ENCODE data around the gene NEURL3. TPM values are rescaled to one million over a fixed set of nuclear protein-coding genes. Genes with fewer than 3 reads are reported as not detected.
"Not testable (repeated sequence)": the region's sequence is repeated elsewhere in the genome, so short reads cannot be mapped to it uniquely, and the experiment has no call there.

The NEURL3 gene, protein sequence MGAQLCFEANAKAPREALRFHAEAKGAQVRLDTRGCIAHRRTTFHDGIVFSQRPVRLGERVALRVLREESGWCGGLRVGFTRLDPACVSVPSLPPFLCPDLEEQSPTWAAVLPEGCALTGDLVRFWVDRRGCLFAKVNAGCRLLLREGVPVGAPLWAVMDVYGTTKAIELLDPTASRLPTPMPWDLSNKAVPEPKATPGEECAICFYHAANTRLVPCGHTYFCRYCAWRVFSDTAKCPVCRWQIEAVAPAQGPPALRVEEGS
- 1 to 10 TPM in 1 of 2 donors, under 1 TPM in 1; 0.14 to 2.2 TPM for total RNA-seq

DNA sequence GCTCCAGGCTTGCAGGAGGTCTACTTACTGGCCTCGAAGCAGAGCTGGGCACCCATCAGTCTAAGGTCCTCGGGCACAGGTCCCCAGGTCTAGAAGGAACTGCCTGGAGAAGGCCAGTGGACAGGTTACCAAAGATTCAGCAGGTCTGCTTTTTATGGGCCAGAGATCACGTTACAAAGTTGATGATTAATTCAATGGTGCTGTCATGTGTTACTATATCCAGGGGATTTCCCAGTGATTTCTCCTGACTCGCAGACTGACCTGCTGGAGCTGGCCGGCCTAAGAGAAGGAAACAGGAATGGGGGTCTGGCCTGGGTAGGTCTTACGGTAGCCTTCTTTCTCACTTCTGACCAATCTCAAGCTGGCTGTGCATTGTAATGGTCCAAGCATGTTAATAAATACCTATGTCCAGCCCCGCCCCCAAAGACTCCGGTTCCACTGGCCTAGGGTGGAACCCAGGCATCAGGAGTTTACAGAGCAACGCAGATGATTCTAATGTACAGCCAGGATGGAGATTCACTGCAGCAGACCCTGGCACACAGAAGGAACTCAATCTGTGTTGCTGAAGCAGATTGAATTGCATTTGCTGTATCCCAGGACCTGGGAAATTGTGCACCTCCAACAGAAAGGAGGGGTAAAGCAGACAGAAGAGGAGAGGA lies at the start of gene NEURL3:
NEURL3 (minus strand) TSS at position 127 of the 659 bp plus-strand sequence; CDS start at position 56, 71 bp downstream.
- DNase-seq (ENCODE audit: low spot score in 2 of 2) (no peak), ATAC-seq (no peak)
- peak within 1 kb of the TSS in 1 of 2 donors; percentile 9 for H3K27ac Mint-ChIP-seq
- no peaks in the 10 kb centered on the region for H3K9me3 Mint-ChIP-seq
- no peaks in the 10 kb centered on the region for H3K36me3 Mint-ChIP-seq

DNA sequence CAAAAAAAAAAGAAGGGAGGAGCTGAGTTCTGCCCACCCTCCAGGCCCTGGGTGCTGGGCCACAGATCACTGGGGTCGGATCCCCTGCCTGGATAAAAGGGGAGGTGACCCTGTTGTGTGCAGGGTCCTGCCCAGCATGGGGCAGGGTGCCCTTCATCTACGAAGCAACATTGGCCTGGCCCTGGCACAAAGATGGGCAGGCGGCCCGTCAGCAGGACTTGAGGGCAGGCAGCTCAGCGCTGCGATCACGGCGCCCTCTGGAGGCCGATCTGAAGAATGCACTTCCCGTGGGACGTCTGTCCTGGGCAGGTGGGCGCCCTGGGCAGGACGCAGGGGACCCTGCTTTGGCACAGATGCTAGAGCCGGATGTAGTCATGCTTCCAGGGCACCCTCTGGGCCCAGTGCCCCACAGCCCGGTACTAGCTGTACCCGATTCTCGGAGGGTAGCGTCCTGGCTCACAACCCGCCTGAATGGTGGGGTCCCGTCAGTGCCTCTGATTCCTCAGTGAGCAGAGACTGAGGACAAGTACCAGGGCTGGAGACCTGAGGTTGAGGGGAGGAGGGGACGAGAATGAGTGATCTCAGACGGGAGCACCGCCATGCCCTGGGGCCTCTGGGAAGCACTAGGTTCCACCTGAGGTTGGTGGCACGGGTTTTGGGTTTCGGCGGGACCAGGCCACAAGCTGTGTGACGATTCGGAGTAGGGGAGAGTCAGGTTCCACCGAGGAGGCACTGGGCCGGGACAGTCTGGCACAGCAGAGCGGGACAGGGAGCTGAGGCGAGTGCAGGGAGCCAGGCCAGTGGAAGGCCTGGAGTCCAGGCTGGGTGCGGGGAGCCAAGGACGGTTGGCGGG lies 49.4 kb upstream of the NEURL3 start:
- H3K27ac Mint-ChIP-seq, result peak overlapping the region; percentile 90 to 98

DNA sequence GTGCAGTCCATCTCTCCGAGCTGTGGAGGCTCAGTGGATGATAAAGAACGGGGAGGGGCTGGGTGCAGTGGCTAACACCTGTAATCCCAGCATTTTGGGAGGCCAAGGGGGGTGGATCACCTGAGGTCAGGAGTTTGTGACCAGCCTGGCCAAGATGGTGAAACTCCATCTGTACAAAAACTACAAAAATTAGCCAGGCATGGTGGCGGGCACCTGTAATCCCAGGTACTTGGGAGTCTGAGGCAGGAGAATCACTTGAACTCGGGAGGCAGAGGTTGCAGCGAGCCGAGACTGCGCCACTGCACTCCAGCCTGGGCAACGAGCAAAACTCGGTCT lies 48.8 kb upstream of the NEURL3 start:
- not testable (repeated sequence) for ATAC-seq; H3K36me3 Mint-ChIP-seq; DNase-seq (ENCODE audit: low spot score in 2 of 2); H3K9me3 Mint-ChIP-seq
- peak overlapping the region; percentile 90 to 94 for H3K27ac Mint-ChIP-seq

More for the DNA sequence above, 49.4 kb upstream of the NEURL3 start:
- DNase-seq (ENCODE audit: low spot score in 2 of 2) (peak; percentile 66 to 80), ATAC-seq (peak; percentile 20 to 46)
- Mint-ChIP-seq H3K9me3 (peaks cover 0 to 5% of the 10 kb centered on the region in 2 donors), H3K36me3 (peaks cover 0 to 5% of the 10 kb centered on the region in 2 donors)

DNA sequence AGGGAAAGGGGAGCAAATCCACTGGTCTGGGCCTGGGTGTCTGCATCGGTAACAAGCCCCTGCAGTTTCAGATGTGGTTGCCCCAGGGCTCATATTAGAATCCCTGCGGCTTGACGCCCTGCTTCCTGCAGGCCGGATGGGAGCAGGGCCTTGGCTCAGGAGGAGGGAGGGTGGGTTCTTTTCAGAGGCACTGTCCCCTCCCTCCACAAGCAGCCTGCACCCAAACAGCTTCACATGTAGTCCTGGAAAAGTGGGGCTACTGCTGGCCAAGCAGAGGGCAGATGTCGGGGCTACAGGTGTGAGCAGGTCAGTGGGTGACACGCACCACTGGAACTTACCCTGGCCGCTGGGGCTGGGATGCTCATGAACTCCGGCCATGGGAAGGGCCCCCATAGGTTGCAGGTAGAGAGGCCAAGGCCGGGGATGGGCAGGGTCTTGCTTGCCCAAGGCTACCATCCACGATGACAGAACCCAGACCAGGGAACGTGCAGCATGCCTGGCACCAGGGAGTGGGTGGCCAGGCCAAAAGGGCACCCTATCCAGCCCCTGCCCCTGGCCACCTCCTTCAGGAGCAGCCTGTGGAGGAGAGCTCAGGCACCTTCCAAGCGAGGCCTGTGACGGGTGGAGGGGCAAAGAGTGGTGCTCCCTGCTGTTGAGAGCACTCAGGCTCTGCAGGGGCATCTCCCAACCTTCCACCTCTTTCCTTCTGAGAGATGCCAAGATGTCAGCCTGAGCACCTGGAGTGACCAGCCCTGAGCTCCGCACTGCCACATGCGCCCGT lies 48.2 kb upstream of the NEURL3 start:
- ATAC-seq, result no peak
- H3K27ac Mint-ChIP-seq, result peak overlapping the region; percentile 90 to 94
- peaks cover 0 to 5% of the 10 kb centered on the region in 2 donors for H3K9me3 Mint-ChIP-seq
- peak in 1 of 2 donors; percentile 42 for DNase-seq (ENCODE audit: low spot score in 2 of 2)
- H3K36me3 Mint-ChIP-seq, result peaks cover 0 to 5% of the 10 kb centered on the region in 2 donors

DNA sequence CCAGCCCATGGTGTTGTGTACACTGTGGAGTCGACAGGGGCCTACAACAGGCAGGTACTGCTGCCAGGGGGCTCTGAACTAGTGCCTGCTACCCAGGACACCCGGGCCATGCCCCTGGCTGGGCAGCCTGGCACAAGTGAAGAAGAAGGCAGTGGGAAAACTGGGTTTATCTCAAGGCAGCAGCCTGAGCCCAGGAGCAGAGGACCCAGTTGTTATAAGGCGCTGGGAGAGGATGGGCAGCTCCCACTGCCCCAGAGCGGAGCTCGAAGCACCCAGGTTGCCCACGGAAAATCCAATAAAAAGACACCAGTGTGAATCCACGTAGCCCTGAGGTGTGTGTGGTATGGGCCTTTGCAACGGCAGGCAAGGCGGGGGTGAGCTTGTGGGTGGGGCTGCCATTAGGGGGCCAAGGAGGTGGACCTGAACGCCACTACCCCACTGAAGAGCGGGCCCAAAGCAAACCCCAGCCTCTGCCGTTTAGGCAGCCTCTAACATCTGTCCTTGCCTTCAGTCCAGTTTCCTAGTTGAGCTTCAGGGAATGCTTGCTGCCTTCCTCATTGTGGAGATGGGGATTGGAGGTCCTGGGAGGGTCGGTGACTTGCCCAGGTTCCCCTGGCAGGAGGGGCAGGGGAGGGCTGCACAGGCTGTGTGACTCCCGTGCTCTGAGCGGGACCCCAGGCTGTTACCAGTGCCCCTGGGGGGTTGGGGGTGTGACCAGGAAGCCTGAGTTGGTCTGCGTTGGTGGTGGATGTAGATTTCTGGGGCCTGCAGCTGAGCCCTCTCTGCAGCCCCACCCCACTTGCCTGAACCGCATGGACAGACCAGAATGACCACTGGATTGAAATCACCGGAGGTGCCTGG lies 47.4 kb upstream of the NEURL3 start:
- Mint-ChIP-seq H3K9me3 (peaks cover 0 to 5% of the 10 kb centered on the region in 2 donors), H3K36me3 (peaks cover 0 to 8% of the 10 kb centered on the region in 2 donors), H3K27ac (peak overlapping the region; percentile 90 to 94)
- DNase-seq (ENCODE audit: low spot score in 2 of 2) (peak in 1 of 2 donors; percentile 58), ATAC-seq (no peak)

DNA sequence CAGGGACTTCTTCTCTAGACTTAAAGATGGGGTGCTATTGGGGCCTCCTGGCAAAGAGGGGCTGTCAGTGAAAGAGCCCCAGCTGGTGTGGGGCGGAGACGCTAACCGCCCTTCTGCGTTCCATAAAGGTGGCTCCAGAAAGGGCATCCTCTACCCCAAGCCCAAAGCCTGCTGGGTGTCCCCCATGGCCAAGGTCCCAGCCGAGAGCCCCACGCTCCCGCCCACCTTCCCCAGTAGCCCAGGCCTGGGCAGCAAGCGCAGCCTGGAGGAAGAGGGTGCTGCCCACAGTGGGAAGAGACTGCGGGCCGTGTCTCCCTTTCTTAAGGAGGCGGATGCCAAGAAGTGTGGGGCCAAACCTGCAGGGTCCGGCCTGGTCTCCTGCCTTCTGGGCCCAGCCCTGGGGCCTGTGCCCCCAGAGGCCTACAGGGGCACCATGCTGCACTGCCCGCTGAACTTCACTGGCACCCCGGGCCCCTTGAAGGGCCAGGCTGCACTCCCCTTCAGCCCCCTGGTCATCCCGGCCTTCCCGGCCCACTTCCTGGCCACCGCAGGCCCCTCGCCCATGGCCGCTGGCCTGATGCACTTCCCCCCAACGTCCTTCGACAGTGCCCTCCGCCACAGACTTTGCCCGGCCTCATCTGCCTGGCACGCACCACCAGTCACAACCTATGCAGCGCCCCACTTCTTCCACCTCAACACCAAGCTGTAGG lies 46.6 kb upstream of the NEURL3 start:
- no peak for ATAC-seq
- peaks cover 0 to 10% of the 10 kb centered on the region in 2 donors for H3K36me3 Mint-ChIP-seq
- H3K27ac Mint-ChIP-seq, result no peak overlapping the region

DNA sequence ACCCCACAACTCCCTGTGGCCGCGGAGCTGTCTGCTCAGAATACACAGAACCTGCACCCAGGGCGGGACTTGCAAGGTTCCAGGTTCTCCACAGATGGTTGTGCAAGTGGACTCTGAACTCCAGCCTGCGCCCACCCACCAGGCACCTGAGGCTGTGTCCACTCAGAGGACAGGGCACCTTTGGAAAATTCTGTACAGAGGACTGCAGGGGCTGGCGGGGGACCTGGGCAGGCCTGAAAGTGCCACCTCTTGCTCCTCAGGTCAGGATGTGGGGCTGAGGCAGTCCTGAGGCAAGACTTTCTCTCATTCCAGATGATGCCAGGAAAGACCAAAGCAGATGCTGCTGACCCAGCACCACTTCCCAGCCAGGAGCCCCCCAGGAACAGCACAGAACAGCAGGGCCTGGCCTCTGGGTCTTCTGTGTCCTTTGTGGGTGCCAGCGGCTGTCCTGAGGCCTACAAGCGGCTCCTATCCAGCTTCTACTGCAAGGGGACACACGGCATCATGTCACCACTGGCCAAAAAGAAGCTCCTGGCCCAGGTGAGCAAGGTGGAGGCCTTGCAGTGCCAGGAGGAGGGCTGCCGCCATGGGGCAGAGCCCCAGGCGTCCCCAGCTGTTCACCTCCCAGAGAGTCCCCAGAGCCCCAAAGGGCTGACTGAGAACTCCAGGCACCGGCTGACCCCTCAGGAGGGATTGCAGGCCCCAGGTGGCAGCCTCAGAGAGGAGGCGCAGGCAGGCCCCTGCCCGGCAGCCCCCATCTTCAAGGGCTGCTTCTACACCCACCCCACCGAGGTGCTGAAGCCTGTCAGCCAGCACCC lies 45.8 kb upstream of the NEURL3 start:
- Mint-ChIP-seq H3K27ac (no peak overlapping the region), H3K36me3 (peaks cover 0 to 18% of the 10 kb centered on the region in 2 donors), H3K9me3 (no peaks in the 10 kb centered on the region)
- peak in 1 of 2 donors; percentile 51 for DNase-seq (ENCODE audit: low spot score in 2 of 2)
- ATAC-seq, result no peak

More for the DNA sequence above, 46.6 kb upstream of the NEURL3 start:
- peak in 1 of 2 donors; percentile 51 for DNase-seq (ENCODE audit: low spot score in 2 of 2)
- no peaks in the 10 kb centered on the region for H3K9me3 Mint-ChIP-seq

DNA sequence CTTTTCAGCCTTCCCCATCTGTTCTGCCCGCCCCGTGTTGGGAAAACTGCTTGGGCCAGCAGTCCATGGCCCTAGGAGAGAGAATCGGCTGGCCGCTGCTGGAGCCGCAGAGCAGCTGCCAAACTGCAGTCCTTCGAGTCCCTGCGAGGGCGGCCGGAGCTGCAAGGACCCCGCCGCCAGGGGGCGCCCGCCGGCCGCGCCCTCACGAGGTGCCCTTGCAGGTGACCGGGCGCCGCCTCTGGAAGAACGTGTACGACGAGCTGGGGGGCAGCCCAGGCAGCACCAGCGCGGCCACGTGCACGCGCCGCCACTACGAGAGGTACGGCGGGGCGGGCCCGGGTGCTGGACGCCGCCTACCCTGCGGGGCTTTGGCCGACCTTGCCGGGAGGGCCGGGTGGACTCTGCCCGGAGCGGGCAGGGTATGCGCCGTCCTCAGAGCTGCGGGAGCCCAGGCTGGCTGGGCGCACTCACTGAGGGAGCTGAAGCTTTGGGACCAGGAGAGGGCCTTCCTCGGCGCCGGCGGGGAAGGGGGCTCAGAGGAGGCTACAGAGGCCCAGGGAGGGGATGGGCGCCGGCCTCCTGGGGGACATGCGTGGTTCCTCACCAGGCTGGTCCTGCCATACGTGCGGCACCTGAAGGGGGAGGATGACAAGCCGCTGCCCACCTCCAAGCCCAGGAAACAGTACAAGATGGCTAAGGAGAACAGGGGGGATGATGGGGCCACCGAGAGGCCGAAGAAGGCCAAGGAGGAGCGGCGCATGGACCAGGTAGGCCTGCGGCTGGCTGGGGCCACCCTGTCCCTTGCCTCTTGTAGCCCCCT lies 45.0 kb upstream of the NEURL3 start:
- peak in 1 of 2 donors; percentile 54 for DNase-seq (ENCODE audit: low spot score in 2 of 2)
- H3K27ac Mint-ChIP-seq, result peak overlapping the region in 1 of 2 donors; percentile 68
- H3K9me3 Mint-ChIP-seq, result no peaks in the 10 kb centered on the region
- ATAC-seq, result no peak
- H3K36me3 Mint-ChIP-seq, result peaks cover 0 to 25% of the 10 kb centered on the region in 2 donors

DNA sequence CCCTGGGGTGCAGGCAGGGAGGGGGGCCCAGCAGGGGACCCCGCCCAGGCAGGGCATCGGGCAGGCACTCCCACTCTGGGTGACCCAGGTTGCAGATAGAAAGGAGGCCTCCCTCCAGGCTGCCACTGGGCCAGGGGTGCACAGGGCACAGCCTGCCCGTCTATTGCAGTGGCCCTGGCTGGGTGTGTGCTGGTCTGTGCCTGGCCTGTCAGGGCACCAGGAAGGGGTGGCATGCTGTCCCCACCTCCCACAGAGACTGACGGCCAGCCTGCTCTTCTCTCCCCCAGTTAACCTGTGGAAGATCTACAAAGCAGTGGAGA lies 44.3 kb upstream of the NEURL3 start:
- H3K36me3 Mint-ChIP-seq, result peaks cover 0 to 33% of the 10 kb centered on the region in 2 donors
- peak in 1 of 2 donors; percentile 53 for DNase-seq (ENCODE audit: low spot score in 2 of 2)
- ATAC-seq, result no peak
- H3K9me3 Mint-ChIP-seq, result no peaks in the 10 kb centered on the region
- H3K27ac Mint-ChIP-seq, result no peak overlapping the region

DNA sequence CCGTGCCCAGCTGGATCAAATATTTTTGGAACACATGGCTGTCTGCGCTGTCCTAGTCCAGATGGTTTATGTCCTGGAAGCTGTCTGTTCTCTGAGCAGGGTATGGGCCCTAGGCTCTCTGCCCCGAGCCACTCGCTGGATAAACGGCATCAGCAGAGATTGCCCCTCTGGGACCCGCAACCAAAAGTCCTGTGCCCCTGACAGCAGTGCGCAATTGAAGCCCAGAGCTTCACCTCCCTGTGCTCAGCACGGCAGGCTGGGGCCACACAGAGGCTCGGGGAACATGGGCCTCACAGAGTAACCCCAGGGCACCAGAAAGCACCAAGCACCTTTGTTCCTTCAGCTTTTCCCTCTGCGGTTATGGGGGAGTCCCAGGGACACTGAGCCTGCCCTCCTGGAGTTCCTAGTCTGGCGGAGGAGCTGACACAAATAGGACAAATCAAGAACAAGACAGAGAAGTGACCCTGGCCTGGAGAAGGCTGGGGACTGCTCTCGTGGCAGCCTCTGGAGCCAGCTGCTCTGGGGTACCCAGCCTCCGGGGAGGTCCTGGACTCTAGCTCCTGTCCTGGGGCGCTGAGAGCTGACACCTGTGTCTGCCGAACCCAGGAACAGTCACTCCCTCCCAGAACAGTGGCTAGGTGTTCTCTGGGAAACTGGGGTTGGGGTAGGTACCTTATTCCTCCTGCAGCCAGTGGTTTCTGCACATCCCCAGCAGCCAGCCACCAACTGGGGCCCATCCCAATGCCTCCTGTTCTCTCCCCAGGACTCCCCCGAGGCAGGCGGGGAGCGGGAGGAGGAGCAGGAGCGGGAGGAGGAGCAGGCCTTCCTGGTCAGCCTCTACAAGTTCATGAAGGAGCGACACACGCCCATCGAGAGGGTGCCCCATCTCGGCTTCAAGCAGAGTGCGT lies 43.7 kb upstream of the NEURL3 start:
- peak in 1 of 2 donors; percentile 55 for DNase-seq (ENCODE audit: low spot score in 2 of 2)
- H3K9me3 Mint-ChIP-seq, result no peaks in the 10 kb centered on the region
- ATAC-seq, result no peak
- peaks cover 0 to 39% of the 10 kb centered on the region in 2 donors for H3K36me3 Mint-ChIP-seq
- H3K27ac Mint-ChIP-seq, result peak overlapping the region in 1 of 2 donors; percentile 55

DNA sequence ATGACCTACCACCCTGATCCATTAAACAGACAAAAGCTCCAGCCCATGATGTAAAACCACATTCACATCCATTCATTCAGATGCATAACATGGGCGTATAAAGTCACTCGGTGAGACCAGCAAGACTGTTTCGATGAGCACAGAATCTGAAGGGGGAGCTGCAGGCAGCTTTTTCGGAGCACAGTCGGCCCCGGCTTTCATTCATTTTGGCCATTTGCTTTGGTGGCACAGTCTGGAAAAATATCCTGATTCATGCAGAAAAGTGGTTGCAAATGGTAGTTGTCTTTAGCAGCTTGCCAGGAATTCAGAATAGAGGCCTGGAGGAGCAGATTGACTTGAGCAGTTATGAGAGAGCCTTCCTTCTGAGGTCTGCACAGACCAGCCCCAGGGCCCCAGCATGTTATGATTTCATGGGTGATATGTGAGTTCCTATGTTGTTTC lies 42.6 kb upstream of the NEURL3 start:
- Mint-ChIP-seq H3K9me3 (no peaks in the 10 kb centered on the region), H3K36me3 (peaks cover 4 to 47% of the 10 kb centered on the region in 2 donors), H3K27ac (peak overlapping the region in 1 of 2 donors; percentile 88)
- no peak for ATAC-seq
- no peak for DNase-seq (ENCODE audit: low spot score in 2 of 2)

DNA sequence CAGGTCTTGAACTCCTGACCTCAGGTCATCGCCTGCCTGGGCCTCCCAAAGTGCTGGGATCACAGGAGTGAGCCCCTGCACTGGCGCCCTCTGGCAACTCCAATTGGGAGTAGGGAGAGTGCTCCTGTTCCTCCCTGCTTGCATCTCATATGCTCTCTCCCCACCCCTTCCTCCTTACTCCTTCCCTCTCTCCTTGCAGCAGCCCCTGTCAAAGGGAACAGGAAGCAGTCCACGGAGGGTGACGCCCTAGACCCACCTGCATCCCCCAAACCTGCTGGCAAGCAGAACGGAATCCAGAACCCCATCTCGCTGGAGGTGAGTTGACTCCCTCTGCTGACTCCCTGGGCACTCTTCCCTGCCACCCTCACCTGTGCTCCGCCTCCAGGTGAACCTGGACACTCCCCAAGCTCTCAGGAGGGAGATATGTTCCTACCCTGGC lies 42.1 kb upstream of the NEURL3 start:
- peak overlapping the region in 1 of 2 donors; percentile 90 for H3K27ac Mint-ChIP-seq
- H3K36me3 Mint-ChIP-seq, result peaks cover 4 to 52% of the 10 kb centered on the region in 2 donors
- H3K9me3 Mint-ChIP-seq, result no peaks in the 10 kb centered on the region
- ATAC-seq, result no peak
- peak in 1 of 2 donors; percentile 54 for DNase-seq (ENCODE audit: low spot score in 2 of 2)
